ENCODE measurements around the gene ATP5MC2.
"Not testable (repeated sequence)": the region's sequence is repeated elsewhere in the genome, so short reads cannot be mapped to it uniquely, and the experiment has no call there.

ATP5MC2 gene

DNA sequence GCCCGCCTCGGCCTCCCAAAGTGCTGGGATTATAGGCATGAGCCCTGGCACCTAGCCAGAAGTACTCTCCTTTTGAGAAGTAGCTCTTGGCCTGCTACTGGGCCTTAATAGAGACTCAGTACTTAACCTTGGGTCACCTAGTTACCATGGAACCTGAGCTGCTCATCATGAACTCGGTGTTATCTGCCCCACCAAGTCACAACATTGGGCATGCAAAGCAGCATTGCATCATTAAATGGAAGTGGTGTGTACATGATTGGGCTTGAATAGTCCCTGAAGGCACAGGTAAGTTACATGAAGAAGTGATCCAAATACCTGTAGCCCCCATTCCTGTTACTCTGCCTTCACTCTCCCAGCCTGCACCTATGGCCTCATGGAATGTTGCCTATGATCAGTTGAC lies 31.8 kb downstream of the ATP5MC2 start:
- DNase-seq, result no peak

GRCh38 chr12:53643232-53643979 lies 32.5 kb downstream of the ATP5MC2 start:
- DNase-seq, result no peak

- DNase-seq, result no peak
These were observed 37.8 kb downstream of the ATP5MC2 start for GRCh38 chr12:53638057-53638456.

DNA sequence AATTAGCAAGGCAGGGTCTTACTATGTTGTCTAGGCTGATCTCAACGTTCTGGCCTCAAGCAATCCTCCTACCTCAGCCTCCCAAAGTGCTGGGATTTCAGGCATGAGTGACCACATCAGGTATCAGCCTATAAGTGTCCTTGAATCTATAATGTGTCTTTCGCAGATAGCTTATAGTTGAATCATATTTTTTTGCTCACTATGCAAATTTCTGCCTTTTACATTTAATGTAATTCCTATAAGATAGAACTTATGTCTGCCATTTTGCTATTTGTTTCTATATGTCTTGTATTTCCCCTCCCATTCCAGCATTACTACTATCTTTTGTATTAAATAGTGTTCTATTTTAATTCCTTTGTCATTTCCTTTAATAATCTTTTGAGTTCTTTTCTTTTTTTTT lies 39.2 kb downstream of the ATP5MC2 start:
- no peak for DNase-seq

GRCh38 chr12:53635708-53636107 lies 40.2 kb downstream of the ATP5MC2 start:
- not testable (repeated sequence) for DNase-seq

DNA sequence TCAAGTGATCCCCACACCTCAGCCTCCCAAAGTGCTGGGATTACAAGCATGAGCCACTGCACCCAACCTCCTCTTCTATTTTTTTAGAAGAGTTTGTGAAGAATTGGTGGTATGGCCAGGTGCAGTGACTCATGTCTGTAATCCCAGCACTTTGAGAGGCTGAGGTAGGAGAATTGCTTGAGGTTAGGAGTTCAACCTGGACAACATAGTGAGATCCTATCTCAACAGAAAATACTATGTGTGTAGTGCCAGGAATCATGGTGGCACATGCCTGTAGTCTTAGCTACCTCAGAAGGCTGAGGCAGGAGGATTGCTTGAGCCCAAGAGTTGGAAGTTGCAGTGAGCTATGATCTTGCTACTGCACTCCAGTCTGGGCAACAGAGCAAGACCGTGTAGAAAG lies 44.2 kb downstream of the ATP5MC2 start:
- DNase-seq, result no peak

DNA sequence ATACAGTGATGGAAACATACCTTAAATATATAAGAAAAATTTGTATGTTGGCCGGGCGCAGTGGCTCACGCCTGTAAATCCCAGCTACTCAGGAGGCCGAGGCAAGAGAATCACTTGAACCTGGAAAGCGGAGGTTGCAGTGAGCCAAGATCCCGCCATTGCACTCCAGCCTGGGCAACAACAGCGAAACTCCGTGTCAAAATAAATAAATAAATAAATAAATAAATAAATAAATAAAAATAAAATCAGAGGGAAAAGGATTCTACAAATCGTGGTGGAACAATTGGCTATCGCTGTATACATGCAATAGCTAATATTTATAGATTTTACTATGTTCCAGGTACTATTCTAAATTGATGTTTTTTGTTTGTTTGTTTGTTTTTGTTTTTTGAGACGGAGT lies 48.0 kb downstream of the ATP5MC2 start:
- no peak for DNase-seq

- no peak for DNase-seq
These were observed 49.1 kb downstream of the ATP5MC2 start for GRCh38 chr12:53626702-53627169.

GRCh38 chr12:53625946-53626701 lies 49.8 kb downstream of the ATP5MC2 start, which contains the start of gene ATF7:
Gene ATF7, minus strand, starts transcription at chr12:53626382. Its CDS starts 25,382 bp downstream, at chr12:53601000.
- DNase-seq, result peak; percentile 95 to 97

DNA sequence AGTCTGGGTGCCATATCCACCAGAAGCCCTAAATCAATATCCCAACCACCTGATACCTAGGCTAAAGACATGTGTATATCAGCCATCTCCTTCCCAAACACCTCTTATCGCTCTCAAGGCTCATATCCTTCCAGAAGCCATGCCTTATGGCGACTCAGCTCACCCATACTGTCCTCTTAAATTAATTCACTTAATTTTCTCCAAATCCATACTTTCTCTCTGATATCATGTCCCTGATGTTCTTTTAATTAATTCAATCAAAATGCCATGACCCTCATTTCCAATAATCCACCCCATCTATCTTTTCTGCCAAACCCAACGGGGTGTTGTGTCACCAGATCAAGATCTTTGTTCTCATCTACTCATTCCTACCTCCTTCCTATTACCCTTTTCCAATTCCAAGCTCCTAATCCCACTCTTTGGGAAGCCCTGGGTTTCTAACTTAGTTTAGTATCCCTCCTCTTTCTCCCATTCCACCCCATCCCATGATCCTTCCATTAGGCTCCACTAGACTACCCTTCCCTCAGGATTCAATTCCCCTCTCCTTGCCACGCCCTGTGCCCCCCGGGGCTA lies 50.4 kb downstream of the ATP5MC2 start:
- no peak for DNase-seq

DNA sequence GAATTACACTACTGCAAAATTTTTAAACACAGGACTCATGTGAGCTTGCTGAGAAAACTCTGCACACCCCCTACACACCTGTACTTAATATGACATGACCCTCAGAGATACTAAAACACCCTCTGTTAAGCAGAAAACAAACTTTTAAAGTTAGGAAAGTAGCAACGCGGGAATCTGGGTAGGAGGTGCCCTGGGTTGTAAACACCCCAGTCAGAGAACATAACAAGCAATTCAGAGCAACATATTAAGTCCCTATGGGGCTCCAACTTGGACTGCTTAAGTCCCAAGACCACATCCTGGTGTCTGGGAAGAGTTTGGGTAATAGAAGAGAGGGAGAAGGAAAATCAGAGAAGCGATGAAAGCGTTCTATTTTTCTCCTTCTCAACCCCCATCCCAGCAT lies 50.9 kb downstream of the ATP5MC2 start:
- no peak for DNase-seq

- no peak for DNase-seq
These were observed 51.4 kb downstream of the ATP5MC2 start for GRCh38 chr12:53624458-53624857.

GRCh38 chr12:53623548-53624385 lies 52.1 kb downstream of the ATP5MC2 start:
- DNase-seq, result no peak

- DNase-seq, result no peak
These were observed 53.2 kb downstream of the ATP5MC2 start for GRCh38 chr12:53622724-53623123.

GRCh38 chr12:53618275-53618674 lies 57.6 kb downstream of the ATP5MC2 start:
- DNase-seq, result no peak

DNA sequence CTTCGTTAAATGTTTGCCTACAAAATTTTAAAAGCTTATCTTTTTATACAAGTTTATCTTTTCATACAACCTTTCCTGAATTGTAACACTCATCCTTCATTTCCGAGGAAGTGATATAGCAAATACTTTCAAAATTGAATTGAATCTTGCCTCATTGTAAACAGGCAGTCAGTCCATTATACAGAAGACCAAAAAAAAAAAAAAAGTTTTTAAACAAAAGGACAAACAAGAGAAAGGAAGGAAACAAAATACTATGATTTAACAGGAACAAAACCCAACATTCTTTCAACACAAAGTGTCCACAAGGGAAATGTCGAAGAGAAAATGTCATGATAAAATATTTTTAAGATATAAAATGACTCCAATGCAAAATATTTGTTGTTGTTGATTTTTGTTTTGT lies 58.2 kb downstream of the ATP5MC2 start:
- no peak for DNase-seq

GRCh38 chr12:53616950-53617349 lies 58.9 kb downstream of the ATP5MC2 start:
- DNase-seq, result no peak

Measured in NCI-H524 (cell line).